Caco-2 (cell line): ENCODE data around the gene PIGS. TPM values are rescaled to one million over a fixed set of nuclear protein-coding genes. Genes with fewer than 3 reads are reported as not detected.
A peak's percentile ranks its signal among the peaks of the same experiment; 100 is the strongest.

Experiments
- BruUV-seq: library from RNA; stranded (reverse); fragments of 400-500 nt; replicated peaks from 2 replicates; lab custom pipeline; 2021; lab: Mats Ljungman, UMichigan
- CTCF ChIA-PET: fragments of 300-600 bp; sonication (Branson Sonifier 250); formaldehyde crosslinking; loops from one replicate; lab custom pipeline; 2022; ENCODE audit warnings: antibody characterized with exemption; lab: Charles Lee
- POLR2A ChIA-PET: fragments of 300-600 bp; sonication (Branson Sonifier 250); formaldehyde crosslinking; loops from one replicate; lab custom pipeline; 2022; ENCODE audit warnings: antibody characterized with exemption; lab: Charles Lee
- DNase-seq, 2 experiments: peaks; one replicate each; pipeline versions ENCODE4 v3.0.0 to v3.0.0-alpha.2; 2020 to 2022
- H3K27me3 ChIP-seq: replicated peaks from 2 replicates; pipeline ENCODE4 v1.6.0; 2011; ENCODE audit warnings: low read length; ENCODE audit not compliant: control insufficient read depth, insufficient read depth
- H3K36me3 ChIP-seq: 2 replicates; pipeline ENCODE4 v1.5.1; 2011; ENCODE audit warnings: low read length; ENCODE audit not compliant: control insufficient read depth, insufficient read depth
- H3K4me1 ChIP-seq: fragments of 250-450 bp; sonication (Bioruptor Pico); 2 replicates; pipeline ENCODE4 v1.5.1; 2020; ENCODE audit warnings: mild to moderate bottlenecking
- H3K4me3 ChIP-seq: 2 replicates; pipeline ENCODE4 v1.5.1; 2011; ENCODE audit warnings: low read depth, mild to moderate bottlenecking, control low read depth, low read length
- H3K9me3 ChIP-seq: fragments of 250-450 bp; sonication (Bioruptor Pico); 2 replicates; pipeline ENCODE4 v1.5.1; 2020; ENCODE audit warnings: mild to moderate bottlenecking, moderate library complexity
- H3K27ac Mint-ChIP-seq: one replicate; pipeline ENCODE4 v1.8.0; 2022; ENCODE audit warnings: mixed read lengths; ENCODE audit not compliant: unreplicated experiment
- H3K27me3 Mint-ChIP-seq: one replicate; pipeline ENCODE4 v1.8.0; 2022; ENCODE audit warnings: mixed read lengths; ENCODE audit not compliant: insufficient read depth, unreplicated experiment
- H3K36me3 Mint-ChIP-seq: one replicate; pipeline ENCODE4 v1.8.0; 2022; ENCODE audit warnings: mild to moderate bottlenecking, mixed read lengths; ENCODE audit not compliant: insufficient read depth, unreplicated experiment
- H3K4me1 Mint-ChIP-seq: one replicate; pipeline ENCODE4 v1.8.0; 2022; ENCODE audit warnings: low read depth, mixed read lengths; ENCODE audit not compliant: unreplicated experiment
- H3K4me3 Mint-ChIP-seq: one replicate; pipeline ENCODE4 v1.8.0; 2022; ENCODE audit warnings: mild to moderate bottlenecking, moderate library complexity, mixed read lengths; ENCODE audit not compliant: unreplicated experiment
- H3K9me3 Mint-ChIP-seq: one replicate; pipeline ENCODE4 v1.8.0; 2022; ENCODE audit warnings: mixed read lengths; ENCODE audit not compliant: unreplicated experiment
- intact Hi-C: fragments of 100-400 bp; cut with micrococcal nuclease; formaldehyde crosslinking; loops from one replicate; pipeline ENCODE4 v1.10.0; 2022; ENCODE audit not compliant: unreplicated experiment
- total RNA-seq: library from RNA; stranded (reverse); gene quantifications from 2 replicates; pipeline ENCODE4 v1.2.3, GENCODE V29; 2022
- TF ChIP-seq, protein P1 (sequence below), 2 experiments: fragments of 200-600 bp in 1 of 2; IDR thresholded peaks; 1 replicate in 1 of 2; 2 replicates in 1 of 2; pipeline versions ENCODE4 v1.5.1 to v1.8.0; 2011 to 2022; ENCODE audit warnings: antibody characterized with exemption in 1 of 2, control low read depth in 1 of 2, inconsistent platforms in 1 of 2, low read depth in 1 of 2, low read length in 1 of 2, mild to moderate bottlenecking in 1 of 2, moderate library complexity in 1 of 2; ENCODE audit not compliant: insufficient read depth in 1 of 2, severe bottlenecking in 1 of 2, unreplicated experiment in 1 of 2

Gene PIGS
- total RNA-seq, 1 experiment from 2014 or later = 99.6 TPM

GRCh38 chr17:28574526-28574925, 3.2 kb upstream of the PIGS start:
- Mint-ChIP-seq H3K4me1 (peaks cover 20% of the 10 kb centered on the region), H3K36me3 (peaks cover 12% of the 10 kb centered on the region)

GRCh38 chr17:28573966-28574480, 2.7 kb upstream of the PIGS start:
- peaks cover 1% of the 10 kb centered on the region; the same call in 1 of the 2 replicates for H3K36me3 ChIP-seq
- BruUV-seq = no TSS peak
- H3K9me3 ChIP-seq = no peaks in the 10 kb centered on the region
- no peaks in the 10 kb centered on the region for H3K27me3 ChIP-seq
- Mint-ChIP-seq H3K4me3 (no peak overlapping the region), H3K4me1 (peaks cover 20% of the 10 kb centered on the region), H3K27me3 (no peaks in the 10 kb centered on the region), H3K9me3 (no peaks in the 10 kb centered on the region), H3K27ac (no peak overlapping the region), H3K36me3 (peaks cover 12% of the 10 kb centered on the region)
- H3K4me1 ChIP-seq = peaks cover 32% of the 10 kb centered on the region
- CTCF ChIA-PET = no interaction called here
- DNase-seq = no peak
- TF ChIP-seq, protein P1, sequence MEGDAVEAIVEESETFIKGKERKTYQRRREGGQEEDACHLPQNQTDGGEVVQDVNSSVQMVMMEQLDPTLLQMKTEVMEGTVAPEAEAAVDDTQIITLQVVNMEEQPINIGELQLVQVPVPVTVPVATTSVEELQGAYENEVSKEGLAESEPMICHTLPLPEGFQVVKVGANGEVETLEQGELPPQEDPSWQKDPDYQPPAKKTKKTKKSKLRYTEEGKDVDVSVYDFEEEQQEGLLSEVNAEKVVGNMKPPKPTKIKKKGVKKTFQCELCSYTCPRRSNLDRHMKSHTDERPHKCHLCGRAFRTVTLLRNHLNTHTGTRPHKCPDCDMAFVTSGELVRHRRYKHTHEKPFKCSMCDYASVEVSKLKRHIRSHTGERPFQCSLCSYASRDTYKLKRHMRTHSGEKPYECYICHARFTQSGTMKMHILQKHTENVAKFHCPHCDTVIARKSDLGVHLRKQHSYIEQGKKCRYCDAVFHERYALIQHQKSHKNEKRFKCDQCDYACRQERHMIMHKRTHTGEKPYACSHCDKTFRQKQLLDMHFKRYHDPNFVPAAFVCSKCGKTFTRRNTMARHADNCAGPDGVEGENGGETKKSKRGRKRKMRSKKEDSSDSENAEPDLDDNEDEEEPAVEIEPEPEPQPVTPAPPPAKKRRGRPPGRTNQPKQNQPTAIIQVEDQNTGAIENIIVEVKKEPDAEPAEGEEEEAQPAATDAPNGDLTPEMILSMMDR (IDR thresholded peaks at IDR 0.05; ENCODE audit: insufficient read depth in 1 of 2, low read depth in 1 of 2, low read length in 1 of 2, severe bottlenecking in 1 of 2, unreplicated experiment in 1 of 2) = no peak
- H3K4me3 ChIP-seq = no peak overlapping the region
- intact Hi-C loops = loop anchor here (10.0 kb wide), 1 partner anchor 239 kb away; the partner anchor contains the start of genes IFT20 and TNFAIP1
- POLR2A ChIA-PET = no interaction called here

More at GRCh38 chr17:28574526-28574925, 3.2 kb upstream of the PIGS start:
- ChIA-PET CTCF (no interaction called here), POLR2A (no interaction called here)
- BruUV-seq = no TSS peak
- DNase-seq = no peak
- Histone ChIP-seq H3K9me3 (no peaks in the 10 kb centered on the region), H3K36me3 (peaks cover 2% of the 10 kb centered on the region; the same call in 1 of the 2 replicates), H3K27me3 (no peaks in the 10 kb centered on the region), H3K4me3 (no peak overlapping the region), H3K4me1 (peaks cover 32% of the 10 kb centered on the region)
- Mint-ChIP-seq H3K27ac (no peak overlapping the region), H3K9me3 (no peaks in the 10 kb centered on the region), H3K4me3 (no peak overlapping the region), H3K27me3 (no peaks in the 10 kb centered on the region)
- intact Hi-C loops = loop anchor here (10.0 kb wide), 1 partner anchor 240 kb away; the partner anchor contains the start of genes IFT20 and TNFAIP1
- TF ChIP-seq, protein P1 (IDR thresholded peaks at IDR 0.05; ENCODE audit: insufficient read depth in 1 of 2, low read depth in 1 of 2, low read length in 1 of 2, severe bottlenecking in 1 of 2, unreplicated experiment in 1 of 2) = peak in 1 of 2 experiments; percentile 23

GRCh38 chr17:28573521-28573920, 2.2 kb upstream of the PIGS start:
- CTCF ChIA-PET = no interaction called here

More at GRCh38 chr17:28573521-28573920, 2.2 kb upstream of the PIGS start:
- Mint-ChIP-seq H3K4me3 (no peak overlapping the region), H3K27ac (no peak overlapping the region), H3K9me3 (no peaks in the 10 kb centered on the region), H3K36me3 (peaks cover 12% of the 10 kb centered on the region), H3K4me1 (peaks cover 20% of the 10 kb centered on the region), H3K27me3 (no peaks in the 10 kb centered on the region)
- TF ChIP-seq, protein P1 (IDR thresholded peaks at IDR 0.05; ENCODE audit: insufficient read depth in 1 of 2, low read depth in 1 of 2, low read length in 1 of 2, severe bottlenecking in 1 of 2, unreplicated experiment in 1 of 2) = no peak
- DNase-seq = no peak
- no peak overlapping the region for H3K4me3 ChIP-seq
- H3K4me1 ChIP-seq = peaks cover 32% of the 10 kb centered on the region
- H3K9me3 ChIP-seq = no peaks in the 10 kb centered on the region
- H3K36me3 ChIP-seq = 0 out of 2 replicates have a peak, but pooled peaks cover 1% of the 10 kb centered on the region
- POLR2A ChIA-PET = no interaction called here
- intact Hi-C loops = loop anchor here (10.0 kb wide), 1 partner anchor 239 kb away; the partner anchor contains the start of genes IFT20 and TNFAIP1
- BruUV-seq = no TSS peak
- H3K27me3 ChIP-seq = no peaks in the 10 kb centered on the region
